CD4-positive, alpha-beta T cell treated with Interleukin-2 at 100 ng/mL for 4 hours (primary cell): ENCODE results near the gene LURAP1L.

ENCODE experiments used
- DNase-seq: peaks from one replicate; pipeline ENCODE4 v3.0.0-alpha.2; 2020; ENCODE audit warnings: low spot score

The LURAP1L gene

DNA sequence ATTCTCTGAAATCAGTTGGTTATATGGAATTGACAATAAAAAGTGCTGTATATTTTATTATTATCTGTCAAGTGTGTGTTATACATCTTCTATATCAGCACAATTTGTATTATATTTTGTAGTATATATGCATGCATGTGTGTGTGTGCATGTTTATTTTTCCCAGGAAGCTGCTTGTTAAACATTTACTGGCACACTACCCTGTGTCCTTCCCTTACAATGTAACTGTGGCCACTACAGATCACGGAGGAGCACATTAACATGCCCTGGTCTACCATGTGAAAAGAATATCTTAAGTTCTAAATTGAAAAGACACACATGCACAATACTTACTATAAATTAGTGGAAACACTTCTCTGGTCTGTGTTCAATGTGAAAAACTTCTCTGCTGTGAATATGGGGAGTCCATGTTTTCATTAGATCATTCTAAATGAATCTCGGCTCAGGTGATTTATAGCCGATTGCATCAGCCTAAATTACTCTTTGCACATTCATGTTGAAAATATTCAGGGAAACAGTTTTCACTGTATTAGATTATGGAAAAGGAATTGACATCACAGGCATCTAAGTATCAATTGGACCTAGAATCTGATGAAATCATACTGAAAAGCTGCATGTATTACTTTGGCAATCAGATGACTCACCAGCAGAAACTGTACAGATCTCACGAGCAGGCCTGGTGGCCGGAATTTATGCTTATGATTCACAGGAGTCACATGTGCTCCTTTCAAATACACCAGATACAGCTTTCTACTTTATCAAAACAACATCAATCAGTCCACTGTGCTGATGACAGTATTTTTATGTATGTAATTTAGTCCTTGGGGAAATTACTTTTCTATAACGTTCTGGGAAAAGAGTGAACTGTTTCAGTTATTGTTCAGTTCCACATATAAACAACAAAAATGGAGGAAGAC lies 39.4 kb downstream of the LURAP1L start:
- no peak for DNase-seq

DNA sequence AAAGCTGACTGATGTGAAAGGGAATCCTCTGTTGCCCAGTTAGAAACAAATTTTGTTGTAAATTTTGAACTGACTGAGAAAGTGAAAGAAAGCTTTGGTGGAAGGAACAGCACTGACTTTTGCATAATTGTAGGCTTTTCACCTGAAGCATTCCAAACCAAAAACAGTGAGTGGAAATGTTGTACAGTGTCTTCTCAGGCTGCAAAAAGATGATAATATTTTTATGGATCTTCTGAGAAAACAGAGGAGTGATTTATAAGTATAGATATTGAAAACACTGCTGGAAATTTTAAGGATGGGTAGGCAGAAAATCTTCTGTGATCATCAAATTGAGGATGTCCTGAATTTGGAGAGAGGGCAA lies 40.0 kb downstream of the LURAP1L start:
- DNase-seq: no peak

DNA sequence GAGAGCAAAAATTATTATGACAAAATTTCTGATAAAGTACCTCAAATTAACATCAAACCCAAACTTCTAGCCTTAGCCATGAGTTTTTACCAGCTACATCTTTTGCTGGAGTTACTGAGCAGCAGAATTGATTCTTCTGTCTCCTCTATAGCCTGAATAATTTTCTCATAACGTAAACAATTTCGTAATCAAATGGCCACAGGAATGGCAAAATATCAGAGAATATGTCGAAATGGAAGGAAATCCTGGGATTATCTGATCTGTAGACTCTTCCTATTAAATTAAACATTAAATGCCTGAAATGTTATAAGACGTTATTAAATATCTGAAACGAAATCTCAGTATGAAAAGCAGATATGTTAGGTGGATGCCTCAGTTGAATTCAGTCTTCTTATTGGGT lies 41.1 kb downstream of the LURAP1L start:
- no peak for DNase-seq

DNA sequence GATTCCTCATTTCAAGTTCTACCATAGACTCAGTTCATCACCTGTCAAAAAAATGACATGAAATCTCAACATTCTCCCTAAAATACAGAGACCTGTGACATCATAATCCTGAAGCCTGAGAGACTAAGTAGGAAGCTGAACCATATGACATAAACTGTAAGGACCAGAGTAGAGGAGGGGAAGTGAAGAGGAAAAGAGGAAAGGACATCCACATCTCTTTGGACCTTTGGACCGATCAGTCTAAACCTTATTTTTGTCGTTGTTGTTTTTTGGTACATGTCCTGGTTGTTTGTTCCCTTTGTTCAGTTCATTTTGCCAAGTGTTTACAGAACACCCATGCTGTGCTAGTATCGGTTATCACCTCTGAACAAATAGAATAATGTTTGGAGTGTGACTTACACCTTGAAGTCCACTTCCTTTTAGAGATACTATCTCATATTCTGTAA lies 41.9 kb downstream of the LURAP1L start:
- DNase-seq: no peak

DNA sequence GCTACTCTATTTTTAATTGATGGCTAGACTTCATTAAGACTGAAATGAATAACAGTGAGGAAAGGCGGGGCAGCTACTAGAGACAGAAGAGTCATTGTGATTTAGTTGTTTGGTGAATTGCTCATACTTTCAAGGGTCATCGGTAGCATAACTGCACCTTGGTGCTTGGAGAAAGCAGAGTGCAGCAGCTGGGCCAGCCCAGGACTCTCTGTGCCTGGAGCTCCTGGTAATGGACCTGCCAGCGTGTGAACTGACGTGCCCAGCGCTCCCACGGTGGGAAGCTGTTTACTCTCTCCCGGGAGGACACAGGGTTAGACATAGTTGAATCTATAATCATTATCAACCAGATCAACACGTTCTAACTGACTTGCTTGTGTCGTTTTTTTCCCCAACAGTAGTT lies 42.9 kb downstream of the LURAP1L start:
- no peak for DNase-seq

DNA sequence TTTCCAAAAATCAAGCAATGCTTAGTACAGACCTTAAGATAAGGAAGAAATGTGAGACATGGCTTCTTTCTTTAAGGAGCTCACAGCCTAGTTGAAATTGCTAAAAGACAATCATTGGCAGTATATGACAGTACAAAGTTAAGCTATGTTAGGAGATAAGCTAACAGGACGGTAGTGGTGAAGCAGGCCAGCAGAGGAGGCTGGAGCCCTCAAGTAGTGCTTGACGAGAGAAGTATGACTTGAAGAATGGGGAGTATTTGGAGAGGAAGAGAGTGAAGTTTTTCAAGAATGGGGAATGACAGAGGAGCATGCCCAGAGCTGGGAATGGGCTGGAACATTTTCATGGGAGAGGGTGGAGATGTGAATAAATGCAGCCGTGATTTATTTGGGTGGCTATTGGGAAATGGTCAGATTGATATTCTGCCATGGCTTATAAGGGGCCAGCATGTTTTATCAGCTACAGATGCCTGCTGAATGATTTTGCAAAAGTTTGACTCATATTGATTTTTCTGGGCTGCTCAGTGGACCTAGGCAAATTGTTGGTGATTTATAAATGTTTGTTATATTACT lies 43.7 kb downstream of the LURAP1L start:
- no peak for DNase-seq

DNA sequence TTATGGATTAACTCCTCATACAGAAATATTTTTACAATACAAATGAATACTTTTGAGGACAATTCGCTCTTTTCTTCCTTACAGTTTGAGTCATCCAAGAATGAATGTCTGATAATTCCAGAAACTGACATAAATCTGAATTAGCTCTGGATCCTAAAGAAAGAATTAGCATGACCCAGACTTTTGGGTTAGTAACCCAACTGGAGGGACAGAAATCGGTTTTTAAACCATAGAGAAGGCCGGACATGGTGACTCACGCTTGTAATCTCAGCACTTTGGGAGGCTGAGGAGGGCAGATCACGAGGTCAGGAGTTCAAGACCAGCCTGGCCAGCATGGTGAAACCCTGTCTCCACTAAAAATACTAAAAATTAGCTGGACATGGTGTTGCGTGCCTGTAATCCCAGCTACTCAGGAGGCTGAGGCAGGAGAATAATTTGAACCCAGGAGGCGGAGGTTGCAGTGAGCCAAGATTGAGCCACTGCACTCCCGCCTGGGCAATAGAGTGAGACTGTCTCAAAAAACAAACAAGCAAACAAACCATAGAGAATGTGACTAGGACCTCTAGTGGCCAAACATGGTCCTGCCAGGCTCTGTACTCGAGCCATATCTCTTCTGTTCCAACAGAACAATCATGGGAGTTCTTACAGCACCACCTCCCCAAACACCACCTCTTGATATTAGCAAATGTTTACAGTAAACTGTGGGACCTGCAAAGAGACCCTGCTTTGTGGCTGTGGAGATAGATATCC lies 44.8 kb downstream of the LURAP1L start:
- DNase-seq: no peak

DNA sequence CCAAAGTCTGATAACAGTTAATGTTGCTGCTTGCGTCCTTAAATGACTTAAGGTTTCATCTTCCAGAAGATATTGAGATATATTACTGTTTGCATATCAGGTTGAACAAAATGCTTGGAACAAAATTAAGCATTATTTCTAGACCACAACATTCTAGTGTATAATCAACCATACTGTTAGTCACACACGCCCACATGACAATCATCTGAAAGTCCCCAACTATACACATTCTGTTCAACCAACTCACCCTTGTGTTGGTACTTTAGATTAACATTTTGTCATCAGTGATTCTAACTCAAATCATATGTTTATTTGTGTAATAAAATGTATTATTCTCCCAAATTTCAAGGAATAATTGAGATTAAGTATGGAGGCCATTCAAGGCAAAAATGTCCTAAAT lies 47.3 kb downstream of the LURAP1L start:
- no peak for DNase-seq

DNA sequence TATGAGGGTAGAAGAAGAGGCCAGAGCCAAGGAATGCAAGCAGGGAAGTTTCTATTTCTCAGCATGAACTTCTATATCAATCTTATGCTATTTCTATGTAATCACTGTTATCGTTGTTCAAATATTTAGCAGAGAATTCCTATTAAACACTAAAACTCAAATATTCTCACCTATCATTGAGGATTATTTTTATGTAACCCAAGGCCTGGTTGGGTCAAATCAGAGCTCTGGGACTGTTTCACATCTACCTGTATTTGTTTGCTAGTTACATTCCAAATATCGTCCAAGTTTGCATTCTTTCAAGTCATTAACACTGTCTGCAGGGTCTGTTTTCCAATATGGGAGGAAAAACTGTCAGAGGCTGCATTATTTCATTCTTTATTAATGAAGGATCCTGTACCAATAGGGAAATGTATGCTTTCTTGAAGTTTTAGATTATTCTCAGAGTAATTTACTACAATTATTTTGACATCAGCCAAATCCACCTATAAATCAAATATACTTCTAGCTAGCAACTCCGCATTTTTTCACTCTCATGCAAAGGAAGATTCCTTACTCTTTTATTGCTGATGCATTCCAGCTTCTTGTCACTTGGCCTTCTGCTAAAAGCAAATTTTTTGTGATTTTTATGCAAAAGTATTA lies 52.2 kb downstream of the LURAP1L start:
- no peak for DNase-seq

DNA sequence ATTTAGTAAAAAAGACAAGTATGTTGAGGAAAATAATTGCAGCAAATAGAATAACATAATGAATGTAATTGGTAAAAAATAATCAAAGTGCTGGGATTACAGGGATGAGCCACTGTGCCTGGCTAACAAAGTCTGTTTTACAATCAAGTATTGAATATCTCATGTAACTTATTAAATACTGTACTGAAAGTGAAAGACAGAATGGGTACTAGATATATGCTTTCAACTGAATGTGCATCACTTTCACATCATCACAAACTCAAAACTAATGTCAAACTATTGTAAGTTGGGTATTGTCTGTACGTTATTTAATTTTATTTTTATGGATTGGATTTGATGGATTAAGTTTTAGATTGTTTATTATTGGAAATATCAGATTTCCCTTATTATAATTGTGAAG lies 58.9 kb downstream of the LURAP1L start:
- no peak for DNase-seq

DNA sequence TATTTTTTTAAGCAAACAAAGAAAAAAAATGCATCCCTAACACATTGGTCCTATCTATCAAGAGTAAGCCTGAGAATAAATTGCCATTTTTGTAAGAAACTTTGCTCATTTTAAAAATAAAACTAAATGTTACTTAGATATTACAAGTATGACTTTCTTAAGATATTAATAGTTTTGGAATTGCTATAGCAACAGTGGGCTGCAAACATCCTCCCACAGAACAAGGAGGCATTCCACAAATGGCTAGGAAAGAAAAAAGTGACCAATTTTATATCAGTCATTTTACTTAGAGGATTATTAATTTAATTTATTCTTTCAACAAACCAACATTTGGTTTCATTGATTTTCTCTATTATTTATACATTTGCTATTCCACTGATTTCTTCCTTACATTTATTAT lies 63.7 kb downstream of the LURAP1L start:
- no peak for DNase-seq

DNA sequence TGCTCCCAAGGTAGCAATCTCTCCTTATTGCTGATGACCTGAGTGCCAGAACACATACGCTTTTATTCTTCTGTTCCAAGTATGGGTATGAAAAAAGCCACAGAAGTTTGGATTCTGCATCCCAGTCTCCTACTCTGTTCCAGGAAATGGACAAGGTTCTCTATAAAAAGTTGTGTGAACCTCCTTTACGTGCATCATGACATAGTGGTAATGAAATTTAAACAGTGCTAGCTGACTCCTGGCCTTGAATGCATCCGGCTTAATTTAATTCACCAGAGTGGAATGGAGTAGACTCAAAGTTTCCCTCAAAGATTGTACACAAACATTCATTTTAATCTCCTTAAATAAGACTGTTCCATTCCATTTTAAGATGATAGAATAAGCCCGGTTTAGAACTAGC lies 68.9 kb downstream of the LURAP1L start:
- no peak for DNase-seq

DNA sequence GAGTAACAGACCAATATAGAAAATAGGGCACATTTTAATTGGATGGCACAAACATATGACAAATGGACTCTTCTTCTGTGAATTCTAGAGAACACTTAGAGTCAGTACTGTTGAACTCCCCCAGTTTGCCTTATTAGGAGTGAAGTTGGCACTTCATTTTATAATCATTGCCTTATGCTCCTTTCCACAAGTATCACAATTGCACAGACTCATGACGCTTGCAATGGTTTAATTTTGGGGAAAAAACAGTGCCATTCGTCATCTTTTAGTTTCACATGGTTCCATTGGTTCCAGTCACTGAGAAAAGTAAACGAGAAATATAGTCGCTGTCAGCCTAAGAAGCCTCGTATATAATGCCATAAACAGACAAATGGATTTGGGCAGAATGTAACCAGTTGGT lies 71.2 kb downstream of the LURAP1L start:
- no peak for DNase-seq

DNA sequence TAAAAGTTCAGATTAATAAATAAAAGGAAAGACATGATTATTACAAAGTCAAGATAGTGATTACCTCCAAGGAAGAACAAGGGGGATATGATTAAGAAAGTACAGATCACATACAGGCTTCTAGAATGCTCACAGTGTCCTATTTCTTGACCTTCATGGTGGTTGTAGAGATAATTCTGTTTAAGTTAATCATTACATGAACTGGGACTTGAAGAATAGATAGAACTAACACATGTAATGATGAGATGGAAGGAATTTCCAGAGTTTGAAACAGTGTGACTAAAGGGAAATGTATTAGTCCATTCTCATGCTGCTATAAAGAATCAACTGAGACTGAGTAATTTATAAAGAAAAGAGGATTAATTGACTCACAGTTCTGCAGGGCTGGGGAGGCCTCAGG lies 72.7 kb downstream of the LURAP1L start:
- no peak for DNase-seq

DNA sequence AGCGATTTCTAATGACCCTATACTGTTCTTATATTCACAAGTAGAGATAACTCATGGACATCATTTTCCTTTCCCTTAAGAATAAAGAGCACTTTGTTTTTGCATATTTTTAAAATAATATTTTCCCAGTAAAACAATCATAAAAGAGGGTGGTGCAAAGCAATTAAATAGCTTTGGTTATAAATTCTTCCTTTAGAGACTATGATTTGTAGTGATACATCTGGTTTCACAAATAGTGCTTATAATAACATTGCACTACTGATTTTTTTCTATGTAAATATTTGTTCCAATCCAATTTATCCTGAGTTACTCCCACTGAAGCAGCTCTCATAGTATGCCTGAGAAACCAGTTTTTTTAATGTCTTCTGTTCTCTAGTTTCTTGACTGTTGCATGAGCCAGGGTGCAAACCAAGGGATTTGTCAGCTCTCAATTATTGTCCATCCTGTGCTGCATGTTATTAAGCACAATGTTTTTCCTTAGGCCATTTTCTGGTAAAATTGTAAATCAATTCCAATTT lies 74.7 kb downstream of the LURAP1L start:
- DNase-seq: no peak

DNA sequence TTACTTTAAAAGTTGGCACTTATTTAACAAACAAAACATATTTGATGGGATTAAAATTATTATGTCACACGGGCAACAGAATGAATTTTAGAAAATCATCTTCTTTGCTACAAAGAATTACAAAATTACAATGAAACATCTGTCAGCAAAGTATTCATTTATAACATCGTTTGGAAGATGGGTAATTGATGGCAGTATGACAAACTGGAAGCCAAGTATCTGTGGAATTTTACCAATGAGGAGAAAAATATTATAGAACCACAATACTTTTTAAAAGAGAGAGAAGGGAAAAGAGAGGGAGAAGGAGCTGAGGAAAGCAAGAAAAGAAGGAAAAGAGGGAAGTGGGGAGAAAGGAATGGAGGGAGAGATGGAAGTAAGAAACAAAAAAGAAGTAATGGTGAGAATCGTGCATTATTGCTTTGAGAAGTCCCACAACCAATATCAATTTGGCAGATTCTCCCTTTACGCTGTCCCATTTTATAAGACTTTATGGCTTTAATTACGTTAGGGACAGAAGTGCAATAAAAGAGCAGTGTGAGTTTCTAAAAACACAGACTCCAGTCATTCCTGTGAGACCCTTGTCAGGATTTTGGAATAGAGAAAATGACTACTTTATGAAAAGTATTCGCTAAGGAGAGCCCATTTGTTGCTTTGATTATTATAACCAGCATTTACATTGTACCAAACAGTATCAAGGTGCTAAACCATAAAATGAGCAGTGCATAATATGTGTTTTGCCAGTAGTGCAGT lies 76.7 kb downstream of the LURAP1L start:
- no peak for DNase-seq

DNA sequence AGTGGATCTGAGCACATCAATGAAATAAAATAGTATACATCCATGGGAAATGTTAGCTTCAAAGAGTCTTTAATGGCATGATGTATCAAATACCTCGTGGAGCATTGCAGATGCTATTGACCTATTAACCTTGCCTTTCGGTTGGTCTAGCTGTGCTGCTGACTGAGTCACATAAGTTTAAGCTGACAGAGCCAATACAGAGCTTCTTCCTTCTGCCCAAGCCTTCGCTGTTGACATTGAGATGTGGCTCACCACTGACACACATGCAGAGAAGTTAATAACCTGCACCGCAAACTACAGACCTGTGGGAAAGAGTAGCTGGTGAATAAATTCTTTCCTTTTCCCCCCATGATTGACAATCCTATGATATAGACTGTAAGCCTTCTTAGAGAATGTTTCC lies 78.2 kb downstream of the LURAP1L start:
- no peak for DNase-seq

DNA sequence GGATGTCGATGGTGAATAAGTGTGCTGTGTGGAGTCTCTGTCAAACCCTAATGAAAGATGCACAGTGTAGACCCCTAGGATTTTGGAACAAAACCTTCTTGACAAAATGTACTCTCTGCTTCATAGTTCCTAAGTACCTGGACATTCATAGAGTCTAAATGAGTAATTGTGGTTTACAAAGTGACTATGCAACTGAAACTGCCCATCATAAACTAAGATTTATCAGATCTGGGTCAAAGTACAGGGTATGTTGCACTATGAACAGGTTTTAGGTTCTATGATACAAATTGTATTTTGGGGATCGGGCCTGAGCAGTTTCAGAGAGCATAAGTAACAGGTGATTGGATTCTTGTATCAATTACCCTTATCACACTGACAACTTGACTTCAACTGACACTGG lies 79.4 kb downstream of the LURAP1L start:
- DNase-seq: no peak

DNA sequence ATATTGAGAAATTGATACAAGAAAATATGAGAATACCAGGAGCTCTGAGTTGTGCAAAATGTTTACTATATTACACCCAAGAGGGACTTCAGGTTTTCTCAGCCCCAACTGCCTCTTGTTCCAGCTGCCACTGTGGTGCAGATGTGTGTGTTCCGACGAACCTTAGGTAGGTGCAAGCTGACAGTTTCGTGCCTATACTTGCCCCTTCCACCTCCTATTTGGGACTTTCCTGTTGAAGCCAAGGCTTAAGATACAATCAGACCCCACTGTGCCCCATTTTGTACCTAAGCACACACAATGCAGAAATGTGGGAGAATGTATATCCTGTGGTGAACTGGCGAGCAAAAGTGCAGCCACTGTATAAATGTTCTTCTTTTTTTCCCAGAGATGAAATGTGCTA lies 80.2 kb downstream of the LURAP1L start:
- DNase-seq: no peak

DNA sequence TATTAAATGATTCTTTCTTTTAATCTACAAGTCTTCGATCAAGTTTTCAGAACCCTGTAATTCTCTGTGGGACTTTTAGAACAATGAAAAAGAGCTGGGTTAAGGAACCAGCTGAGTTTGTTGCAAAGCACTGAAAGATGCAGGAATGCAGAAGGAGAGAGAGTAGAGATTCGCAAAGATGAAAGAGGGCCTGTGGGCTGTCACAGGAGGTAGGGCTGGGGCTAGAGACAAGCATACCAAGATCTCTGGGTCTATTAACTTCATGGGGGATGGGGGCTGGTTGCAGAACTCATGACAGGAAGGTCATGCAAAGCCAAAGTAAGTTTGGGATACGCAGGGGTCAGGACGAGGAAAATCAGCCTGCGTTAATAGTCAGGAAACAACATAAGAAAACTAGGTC lies 81.8 kb downstream of the LURAP1L start:
- DNase-seq: no peak

DNA sequence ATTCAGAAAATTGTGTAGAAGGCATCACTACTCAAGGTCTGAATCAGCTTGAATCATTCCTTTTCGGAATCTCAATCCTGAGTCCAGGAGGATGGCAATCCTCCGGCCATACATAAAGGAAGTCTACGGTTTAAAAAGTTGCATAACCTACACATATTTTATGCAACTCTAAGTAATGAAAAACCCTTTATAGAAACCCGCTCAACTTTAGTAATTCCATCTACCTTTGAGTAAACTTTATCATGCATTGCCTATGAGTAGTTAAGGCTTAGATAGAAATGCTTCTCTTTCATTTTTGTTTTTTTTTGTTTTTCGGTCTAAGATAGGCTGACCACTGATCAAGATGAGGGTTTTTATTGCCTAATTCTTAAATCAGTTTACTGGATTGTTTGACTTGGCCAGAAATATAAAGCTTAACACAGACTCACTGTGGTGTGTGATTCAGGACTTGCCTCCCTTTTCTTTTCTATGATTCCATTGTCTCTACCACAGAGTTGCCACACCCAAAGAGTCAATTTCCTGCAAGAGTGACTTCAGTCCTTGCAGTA lies 85.0 kb downstream of the LURAP1L start:
- DNase-seq: no peak
